ENCODE results near the gene RGS10. TPM values are rescaled to one million over a fixed set of nuclear protein-coding genes. Genes with fewer than 3 reads are reported as not detected.

RGS10 gene
- total and polyA plus RNA-seq, 3 experiments from 2014 or later: 127 to 182 (median 130) TPM

DNA sequence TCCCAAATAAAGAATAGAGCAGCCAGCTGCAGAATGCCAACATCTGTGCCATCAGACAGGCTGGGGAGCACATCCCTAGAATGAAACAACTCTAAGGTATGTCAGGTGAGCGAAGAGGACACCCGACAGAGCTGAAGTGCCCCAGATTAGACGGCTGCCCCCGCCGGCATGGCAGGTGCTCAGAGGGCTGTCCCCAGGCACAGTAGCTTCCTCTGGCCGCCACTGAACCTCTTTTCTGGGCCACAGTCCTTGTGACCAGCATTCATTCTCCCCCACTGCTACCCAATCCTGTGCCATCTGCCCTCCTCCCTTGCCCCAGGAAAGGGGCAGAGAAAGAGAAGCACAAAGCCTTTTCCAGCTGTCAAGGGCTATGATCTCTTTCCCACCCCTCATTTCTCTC, 41.7 kb downstream of the RGS10 start:
- Histone ChIP-seq H3K4me3 (ENCODE audit: low read length) (no peak overlapping the region), H3K27me3 (ENCODE audit: insufficient read depth, low read length, poor library complexity, severe bottlenecking) (no peaks in the 10 kb centered on the region), H3K27ac (ENCODE audit: low read depth, low read length) (no peak overlapping the region), H3K36me3 (ENCODE audit: insufficient read depth, low read length) (peaks cover 20% of the 10 kb centered on the region), H3K4me1 (ENCODE audit: insufficient read depth, low read length) (peaks cover 81% of the 10 kb centered on the region), H3K9me3 (ENCODE audit: low read length) (no peaks in the 10 kb centered on the region)
- Mint-ChIP-seq H3K27me3 (no peaks in the 10 kb centered on the region), H3K4me3 (peak overlapping the region in 5 of 7 donors; percentile 11 to 33 (median 22)), H3K4me1 (peaks cover 71 to 91% (median 82%) of the 10 kb centered on the region in 3 donors), H3K9me3 (no peaks in the 10 kb centered on the region), H3K36me3 (peaks cover 0 to 43% (median 10%) of the 10 kb centered on the region in 3 donors), H3K27ac (peak overlapping the region; percentile 74 to 99 (median 90))
- DNase-seq: no peak
- ChIA-PET CTCF (interaction anchor here (0.7 to 4.7 kb wide), 7 partner anchors 11 to 108 kb away, joined by 3 to 24 read pairs (median 3); partner anchors contain the start of gene RGS10), POLR2A (interaction anchor here (1.0 kb wide), 1 partner anchor 37 kb away, joined by 3 read pairs; no protein-coding TSS in a partner anchor)

DNA sequence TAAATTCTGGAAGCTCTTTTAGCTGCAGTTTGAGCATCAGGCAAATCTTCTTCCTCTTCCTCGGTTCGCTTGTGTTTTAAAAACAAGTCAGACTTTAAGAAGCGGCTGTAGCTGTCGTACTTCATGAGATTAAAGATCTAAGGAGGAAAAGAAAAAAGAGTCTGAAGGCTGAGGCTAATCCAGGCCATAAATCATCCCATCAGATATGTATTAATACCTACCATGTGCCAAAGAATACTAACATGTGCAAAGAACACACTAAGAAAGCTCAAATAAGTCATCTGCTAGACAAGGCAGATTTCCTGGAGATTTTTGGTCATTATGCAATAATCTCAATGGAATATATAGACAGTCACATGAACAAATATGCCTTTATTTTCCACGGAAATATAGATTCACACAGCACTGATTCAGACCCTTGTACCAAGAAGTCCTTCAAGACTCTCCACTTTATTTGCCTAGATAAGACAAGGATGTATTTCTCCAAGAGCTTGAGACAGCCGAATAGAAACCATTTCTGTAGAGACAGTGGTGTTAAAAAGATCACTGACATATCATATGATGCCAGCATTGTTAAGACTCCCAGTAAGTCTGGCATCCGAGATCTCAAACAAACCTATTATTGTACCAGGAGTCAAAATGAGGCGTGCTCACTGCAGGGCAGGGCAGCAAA, 42.3 kb downstream of the RGS10 start:
- Histone ChIP-seq H3K9me3 (ENCODE audit: low read length) (no peaks in the 10 kb centered on the region), H3K27me3 (ENCODE audit: insufficient read depth, low read length, poor library complexity, severe bottlenecking) (no peaks in the 10 kb centered on the region), H3K4me3 (ENCODE audit: low read length) (no peak overlapping the region), H3K36me3 (ENCODE audit: insufficient read depth, low read length) (peaks cover 20% of the 10 kb centered on the region), H3K27ac (ENCODE audit: low read depth, low read length) (no peak overlapping the region), H3K4me1 (ENCODE audit: insufficient read depth, low read length) (peaks cover 77% of the 10 kb centered on the region)
- peaks cover 0 to 38% (median 8%) of the 10 kb centered on the region in 3 donors for H3K36me3 Mint-ChIP-seq
- POLR2A ChIA-PET: interaction anchor here (0.6 to 1.0 kb wide), 3 partner anchors 11 to 364 kb away, joined by 3 to 4 read pairs (median 3); no protein-coding TSS in a partner anchor
- H3K9me3 Mint-ChIP-seq: no peaks in the 10 kb centered on the region
- CTCF ChIA-PET: interaction anchor here (0.7 to 4.7 kb wide), 8 partner anchors 10 to 108 kb away, joined by 3 to 24 read pairs (median 3); partner anchors contain the start of gene RGS10
- DNase-seq: no peak
- peak overlapping the region in 4 of 7 donors; percentile 2 to 29 (median 14) for H3K4me3 Mint-ChIP-seq
- H3K4me1 Mint-ChIP-seq: peaks cover 66 to 89% (median 79%) of the 10 kb centered on the region in 3 donors
- no peaks in the 10 kb centered on the region for H3K27me3 Mint-ChIP-seq
- peak overlapping the region in 7 of 8 donors; percentile 74 to 99 (median 88) for H3K27ac Mint-ChIP-seq

DNA sequence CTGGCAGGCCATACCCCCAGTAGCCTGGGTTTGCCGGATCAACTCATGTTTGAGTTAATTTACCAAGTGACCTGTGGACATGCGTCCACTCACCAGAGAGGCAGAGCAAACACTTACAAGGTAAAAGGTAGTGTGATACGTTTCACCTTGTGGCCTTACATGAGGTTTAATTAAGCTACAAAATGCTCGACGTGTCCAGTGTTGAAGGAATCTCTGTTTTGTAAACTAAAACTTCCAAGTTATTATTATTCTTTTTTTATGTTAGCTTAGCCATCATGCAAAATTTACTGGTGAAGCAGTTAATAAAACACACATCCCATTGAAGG, 42.9 kb downstream of the RGS10 start:
- Mint-ChIP-seq H3K9me3 (no peaks in the 10 kb centered on the region), H3K27ac (peak overlapping the region in 7 of 8 donors; percentile 61 to 99 (median 86)), H3K36me3 (peaks cover 0 to 34% (median 5%) of the 10 kb centered on the region in 3 donors), H3K27me3 (no peaks in the 10 kb centered on the region), H3K4me3 (peak overlapping the region in 4 of 7 donors; percentile 6 to 41 (median 25)), H3K4me1 (peaks cover 67 to 89% (median 81%) of the 10 kb centered on the region in 3 donors)
- ChIA-PET CTCF (interaction anchor here (0.7 to 4.7 kb wide), 6 partner anchors 10 to 54 kb away, joined by 3 to 24 read pairs (median 4); partner anchors contain the start of gene RGS10), POLR2A (interaction anchor here (0.6 to 1.0 kb wide), 3 partner anchors 10 to 365 kb away, joined by 3 to 4 read pairs (median 3); no protein-coding TSS in a partner anchor)
- H3K9me3 ChIP-seq (ENCODE audit: low read length): no peaks in the 10 kb centered on the region
- no peak overlapping the region for H3K27ac ChIP-seq (ENCODE audit: low read depth, low read length)
- no peak overlapping the region for H3K4me3 ChIP-seq (ENCODE audit: low read length)
- DNase-seq: no peak
- H3K36me3 ChIP-seq (ENCODE audit: insufficient read depth, low read length): peaks cover 16% of the 10 kb centered on the region
- peaks cover 76% of the 10 kb centered on the region for H3K4me1 ChIP-seq (ENCODE audit: insufficient read depth, low read length)
- no peaks in the 10 kb centered on the region for H3K27me3 ChIP-seq (ENCODE audit: insufficient read depth, low read length, poor library complexity, severe bottlenecking)

DNA sequence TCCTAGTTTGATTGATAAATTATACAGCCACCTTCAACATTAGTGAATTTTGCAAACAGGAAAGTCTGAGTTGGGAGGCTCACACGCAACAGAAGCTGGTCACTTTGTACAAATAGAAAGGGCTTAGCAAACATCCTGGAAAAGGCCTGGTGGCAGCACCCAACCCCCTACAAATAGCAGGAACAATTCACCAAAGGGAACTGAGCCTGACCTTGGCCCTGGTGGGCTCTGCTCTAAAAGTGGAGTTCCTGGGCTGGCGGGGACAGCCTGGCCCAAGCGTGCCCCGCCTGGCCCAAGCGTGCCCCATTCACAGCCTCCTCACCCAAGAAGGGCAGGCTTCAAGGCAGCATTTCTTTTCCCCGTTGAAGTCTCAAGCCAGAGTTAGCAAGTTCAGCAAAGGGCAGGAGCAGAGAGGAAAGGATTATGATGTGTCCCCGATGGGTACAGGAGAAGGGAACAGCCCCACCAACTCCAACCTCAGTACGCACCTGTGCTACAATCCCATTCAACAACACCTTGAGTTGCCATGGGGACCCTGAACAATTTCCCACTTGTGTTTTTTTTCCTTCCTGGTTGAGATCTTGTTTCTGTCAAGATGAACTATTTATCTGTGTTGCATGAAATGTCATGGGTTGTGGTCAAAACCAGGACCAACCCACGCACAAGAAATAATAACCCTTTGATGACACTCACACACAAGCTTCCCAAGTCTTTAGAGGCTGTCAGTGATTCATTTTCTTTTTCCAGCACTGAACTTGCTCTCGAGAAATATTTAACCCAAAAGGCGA, 43.4 kb downstream of the RGS10 start:
- peaks cover 76% of the 10 kb centered on the region for H3K4me1 ChIP-seq (ENCODE audit: insufficient read depth, low read length)

DNA sequence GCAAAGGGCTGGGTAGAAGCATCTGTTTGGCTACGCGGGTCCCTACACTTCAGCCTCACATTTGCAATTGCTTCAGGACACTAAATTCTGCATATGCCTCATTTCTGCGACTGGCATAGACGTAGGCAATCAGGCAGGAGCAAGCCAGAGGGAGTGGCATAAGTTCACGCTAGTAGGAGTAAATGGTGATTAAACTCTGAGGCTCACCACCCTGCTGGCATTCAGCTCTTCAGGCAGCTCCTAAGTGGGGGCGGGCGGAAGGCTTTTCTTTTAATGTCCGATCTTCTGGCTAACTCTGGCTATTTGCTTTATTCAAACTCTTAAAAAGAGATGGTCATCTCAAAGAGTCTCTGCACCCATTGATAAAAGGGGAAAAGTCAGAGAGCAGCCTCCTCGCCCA, 45.3 kb downstream of the RGS10 start:
- Mint-ChIP-seq H3K27ac (peak overlapping the region in 2 of 8 donors; percentile 17 to 45), H3K36me3 (peaks cover 0 to 22% (median 5%) of the 10 kb centered on the region in 3 donors), H3K4me1 (peaks cover 61 to 84% (median 75%) of the 10 kb centered on the region in 3 donors), H3K4me3 (peak overlapping the region in 1 of 7 donors; percentile 40), H3K27me3 (no peaks in the 10 kb centered on the region), H3K9me3 (no peaks in the 10 kb centered on the region)
- Histone ChIP-seq H3K4me3 (ENCODE audit: low read length) (no peak overlapping the region), H3K27me3 (ENCODE audit: insufficient read depth, low read length, poor library complexity, severe bottlenecking) (no peaks in the 10 kb centered on the region), H3K27ac (ENCODE audit: low read depth, low read length) (no peak overlapping the region), H3K36me3 (ENCODE audit: insufficient read depth, low read length) (peaks cover 6% of the 10 kb centered on the region), H3K4me1 (ENCODE audit: insufficient read depth, low read length) (peaks cover 69% of the 10 kb centered on the region), H3K9me3 (ENCODE audit: low read length) (no peaks in the 10 kb centered on the region)
- POLR2A ChIA-PET: no interaction called here
- no peak for DNase-seq
- CTCF ChIA-PET: interaction anchor here (0.8 kb wide), 1 partner anchor 7 kb away, joined by 3 read pairs; no protein-coding TSS in a partner anchor

More for the DNA sequence above, 43.4 kb downstream of the RGS10 start:
- POLR2A ChIA-PET: no interaction called here
- H3K27ac Mint-ChIP-seq: peak overlapping the region; percentile 42 to 99 (median 83)
- peaks cover 68 to 89% (median 81%) of the 10 kb centered on the region in 3 donors for H3K4me1 Mint-ChIP-seq
- H3K27me3 Mint-ChIP-seq: no peaks in the 10 kb centered on the region
- no peak overlapping the region for H3K27ac ChIP-seq (ENCODE audit: low read depth, low read length)
- peak overlapping the region in 4 of 7 donors; percentile 6 to 41 (median 25) for H3K4me3 Mint-ChIP-seq
- peak in 1 of 5 donors; percentile 70 for DNase-seq
- CTCF ChIA-PET: interaction anchor here (0.9 to 1.5 kb wide), 2 partner anchors 13 to 44 kb away, joined by 3 to 6 read pairs; partner anchors contain the start of gene RGS10
- peaks cover 13% of the 10 kb centered on the region for H3K36me3 ChIP-seq (ENCODE audit: insufficient read depth, low read length)
- no peaks in the 10 kb centered on the region for H3K27me3 ChIP-seq (ENCODE audit: insufficient read depth, low read length, poor library complexity, severe bottlenecking)
- no peaks in the 10 kb centered on the region for H3K9me3 Mint-ChIP-seq
- no peak overlapping the region for H3K4me3 ChIP-seq (ENCODE audit: low read length)
- peaks cover 0 to 28% (median 5%) of the 10 kb centered on the region in 3 donors for H3K36me3 Mint-ChIP-seq
- H3K9me3 ChIP-seq (ENCODE audit: low read length): no peaks in the 10 kb centered on the region

DNA sequence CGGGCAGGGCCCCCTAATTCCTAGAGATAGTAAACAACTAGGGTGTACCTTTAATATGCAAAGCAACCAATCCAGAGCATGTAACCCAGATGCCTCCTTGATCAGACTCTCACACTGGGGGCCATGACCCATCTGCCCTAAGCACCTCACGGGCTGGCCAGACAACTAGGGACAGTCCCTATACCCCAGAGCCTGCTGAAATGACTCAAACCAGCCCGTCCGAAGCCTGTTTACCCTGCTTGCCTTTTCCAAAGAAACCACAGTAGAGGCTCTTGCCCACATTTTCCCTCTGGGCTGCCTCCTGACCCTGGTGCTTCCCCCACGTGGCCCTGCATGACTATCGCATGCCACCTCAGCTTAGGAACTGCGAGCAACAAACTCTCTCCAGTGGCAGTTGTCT, 46.2 kb downstream of the RGS10 start:
- Mint-ChIP-seq H3K9me3 (no peaks in the 10 kb centered on the region), H3K4me3 (no peak overlapping the region), H3K27ac (peak overlapping the region in 6 of 8 donors; percentile 47 to 79 (median 70)), H3K4me1 (peaks cover 56 to 81% (median 68%) of the 10 kb centered on the region in 3 donors), H3K36me3 (peaks cover 0 to 18% (median 3%) of the 10 kb centered on the region in 3 donors), H3K27me3 (no peaks in the 10 kb centered on the region)
- ChIA-PET CTCF (no interaction called here), POLR2A (no interaction called here)
- no peaks in the 10 kb centered on the region for H3K27me3 ChIP-seq (ENCODE audit: insufficient read depth, low read length, poor library complexity, severe bottlenecking)
- DNase-seq: no peak
- H3K4me3 ChIP-seq (ENCODE audit: low read length): no peak overlapping the region
- H3K27ac ChIP-seq (ENCODE audit: low read depth, low read length): no peak overlapping the region
- H3K36me3 ChIP-seq (ENCODE audit: insufficient read depth, low read length): peaks cover 6% of the 10 kb centered on the region
- peaks cover 59% of the 10 kb centered on the region for H3K4me1 ChIP-seq (ENCODE audit: insufficient read depth, low read length)
- no peaks in the 10 kb centered on the region for H3K9me3 ChIP-seq (ENCODE audit: low read length)

DNA sequence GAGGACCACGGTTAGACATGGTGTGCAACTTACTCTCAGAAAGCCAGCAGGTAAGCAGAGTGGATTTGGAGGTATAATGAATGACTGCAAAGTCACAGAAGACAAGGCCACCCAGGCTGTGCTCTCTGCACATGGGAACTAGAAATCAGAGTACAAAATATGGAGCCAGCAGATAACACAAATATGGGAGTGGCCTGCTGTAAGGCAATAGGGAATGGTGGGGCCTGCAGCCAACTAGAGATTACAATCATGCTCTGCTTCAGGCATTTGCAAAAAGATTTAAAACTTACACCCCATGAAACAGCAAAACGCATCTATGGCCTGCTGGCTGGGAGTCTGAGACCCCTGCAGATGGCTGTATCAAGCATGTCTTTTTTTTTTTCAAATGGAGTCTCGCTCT, 47.0 kb downstream of the RGS10 start:
- H3K4me1 ChIP-seq (ENCODE audit: insufficient read depth, low read length): peaks cover 52% of the 10 kb centered on the region
- peak overlapping the region; percentile 42 to 90 (median 62) for H3K27ac Mint-ChIP-seq

More for the DNA sequence above, 47.0 kb downstream of the RGS10 start:
- Mint-ChIP-seq H3K4me3 (no peak overlapping the region), H3K36me3 (peaks cover 0 to 18% (median 3%) of the 10 kb centered on the region in 3 donors), H3K27me3 (no peaks in the 10 kb centered on the region), H3K4me1 (peaks cover 48 to 74% (median 60%) of the 10 kb centered on the region in 3 donors), H3K9me3 (no peaks in the 10 kb centered on the region)
- DNase-seq: no peak
- no peaks in the 10 kb centered on the region for H3K9me3 ChIP-seq (ENCODE audit: low read length)
- H3K36me3 ChIP-seq (ENCODE audit: insufficient read depth, low read length): peaks cover 6% of the 10 kb centered on the region
- no peak overlapping the region for H3K4me3 ChIP-seq (ENCODE audit: low read length)
- no peaks in the 10 kb centered on the region for H3K27me3 ChIP-seq (ENCODE audit: insufficient read depth, low read length, poor library complexity, severe bottlenecking)
- ChIA-PET CTCF (interaction anchor here (2.2 kb wide), 1 partner anchor 47 kb away, joined by 11 read pairs; the partner anchor contains the start of gene RGS10), POLR2A (no interaction called here)
- no peak overlapping the region for H3K27ac ChIP-seq (ENCODE audit: low read depth, low read length)

Measured in CD8-positive, alpha-beta memory T cell (primary cell).